ENCODE measurements around the gene TOP2A.

- TF ChIP-seq SP1 (IDR thresholded peaks at IDR 0.05) (no peak), SUZ12 (IDR thresholded peaks at IDR 0.05) (no peak), HDGF (IDR thresholded peaks at IDR 0.05; ENCODE audit: borderline replicate concordance) (no peak), LEF1 (IDR thresholded peaks at IDR 0.05; ENCODE audit: borderline replicate concordance) (no peak), ARNT (IDR thresholded peaks at IDR 0.05) (no peak), PKNOX1 (IDR thresholded peaks at IDR 0.05) (no peak), TARDBP (IDR thresholded peaks at IDR 0.05) (no peak), FOXK2 (IDR thresholded peaks at IDR 0.05) (no peak), FOXA1 (IDR thresholded peaks at IDR 0.05) (no peak), FOXM1 (IDR thresholded peaks at IDR 0.05; ENCODE audit: borderline replicate concordance) (no peak)
Observed at GRCh38 chr17:40358323-40359038, 59.2 kb downstream of the TOP2A start.

All from HEK293T (cell line).